ENCODE data around the gene RBM28. TPM values are rescaled to one million over a fixed set of nuclear protein-coding genes. Genes with fewer than 3 reads are reported as not detected.

Gene RBM28
- total RNA-seq, 2 donors from 2014 or later: 19.6 to 26.8 TPM

Other genes starting within 250 kb of the RBM28 start
- gene LEP, start 102.6 kb downstream of the RBM28 start, total RNA-seq: under 1 TPM in 1 of 2 donors, not detected in 1; 0.75 TPM
- gene PRRT4, start 17.8 kb upstream of the RBM28 start, total RNA-seq: under 1 TPM in 1 of 2 donors, not detected in 1; 0.20 TPM
- 10 to 100 TPM; 29.0 to 31.2 TPM for gene IMPDH1, start 66.1 kb upstream of the RBM28 start, total RNA-seq
- 1 to 10 TPM; 5.8 to 7.3 TPM for gene HILPDA, start 112.0 kb upstream of the RBM28 start, total RNA-seq
- gene METTL2B, start 132.8 kb upstream of the RBM28 start, total RNA-seq: 10 to 100 TPM; 24.7 to 28.0 TPM

Data from left colon (tissue), 2 donors.